ENCODE results near the gene ANP32A. TPM values are rescaled to one million over a fixed set of nuclear protein-coding genes. Genes with fewer than 3 reads are reported as not detected.
"Not testable (repeated sequence)": the region's sequence is repeated elsewhere in the genome, so short reads cannot be mapped to it uniquely, and the experiment has no call there.

Gene ANP32A
- total RNA-seq, 2 donors from 2014 or later, result 82.4 to 94.8 TPM

DNA sequence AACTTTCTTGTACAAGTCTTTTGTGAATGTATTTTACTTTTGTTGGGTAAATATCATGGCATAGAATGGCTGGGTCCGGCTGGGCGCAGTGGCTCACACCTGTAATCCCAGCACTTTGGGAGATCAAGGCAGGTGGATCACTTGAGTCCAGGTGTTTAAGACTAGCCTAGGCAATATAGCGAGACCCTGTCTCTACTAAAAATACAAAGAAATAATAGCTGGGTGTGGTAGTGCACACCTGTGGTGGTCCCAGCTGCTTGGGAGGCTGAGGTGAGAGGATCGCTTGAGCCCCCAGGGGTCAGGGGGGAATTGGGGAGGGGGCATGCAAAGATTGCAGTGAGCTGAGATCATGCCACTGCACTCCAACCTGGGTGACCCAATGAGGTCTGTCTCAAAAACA lies 52.9 kb downstream of the ANP32A start:
- DNase-seq (ENCODE audit: low spot score), result no peak
- intact Hi-C loops (cut with DNase I), result no loop called here

DNA sequence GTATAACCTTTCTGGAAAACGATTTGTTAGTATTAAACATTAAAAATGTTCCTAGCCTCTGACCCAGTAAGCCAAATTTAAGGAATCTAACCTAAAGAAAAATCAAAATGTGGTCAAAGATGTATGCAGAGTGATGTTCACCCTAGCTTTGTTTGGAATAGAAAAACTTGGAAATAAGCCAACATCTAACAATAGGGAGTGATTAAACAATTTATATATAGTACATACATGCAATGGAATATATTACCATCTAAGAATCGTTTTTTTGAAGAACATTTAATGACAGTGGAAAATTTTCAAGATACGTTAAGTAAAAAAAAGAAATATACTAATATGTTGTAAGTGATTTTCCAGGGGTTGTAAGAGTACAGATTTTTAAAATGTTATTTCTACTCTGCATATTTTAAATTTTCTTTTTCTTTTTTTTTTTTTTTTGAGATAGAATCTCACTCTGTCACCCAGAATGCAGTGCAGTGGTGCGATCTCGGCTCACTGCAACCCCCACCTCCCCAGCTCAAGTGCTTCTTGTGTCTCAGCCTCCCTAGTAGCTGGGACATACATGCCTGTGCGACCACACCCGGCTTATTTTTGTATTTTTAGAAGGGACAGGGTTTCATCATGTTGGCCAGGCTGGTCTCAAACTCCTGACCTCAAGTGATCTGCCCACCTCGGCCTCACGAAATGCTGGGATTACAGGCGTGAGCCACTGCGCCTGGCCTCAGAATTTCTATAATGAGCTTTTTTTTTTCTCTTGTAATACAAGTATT lies 54.9 kb downstream of the ANP32A start:
- no peak for DNase-seq (ENCODE audit: low spot score)

GRCh38 chr15:68764090-68764489 lies 56.6 kb downstream of the ANP32A start:
- no peak for DNase-seq (ENCODE audit: low spot score)
- intact Hi-C loops (cut with DNase I), result no loop called here

More for the DNA sequence above, 54.9 kb downstream of the ANP32A start:
- intact Hi-C loops (cut with DNase I), result no loop called here

- no peak for DNase-seq (ENCODE audit: low spot score)
Observed at GRCh38 chr15:68763063-68763462, 57.6 kb downstream of the ANP32A start.

GRCh38 chr15:68759982-68760579 lies 60.6 kb downstream of the ANP32A start:
- DNase-seq (ENCODE audit: low spot score); intact Hi-C loops (cut with DNase I): not testable (repeated sequence)

More at GRCh38 chr15:68763063-68763462, 57.6 kb downstream of the ANP32A start:
- intact Hi-C loops (cut with DNase I), result no loop called here

DNA sequence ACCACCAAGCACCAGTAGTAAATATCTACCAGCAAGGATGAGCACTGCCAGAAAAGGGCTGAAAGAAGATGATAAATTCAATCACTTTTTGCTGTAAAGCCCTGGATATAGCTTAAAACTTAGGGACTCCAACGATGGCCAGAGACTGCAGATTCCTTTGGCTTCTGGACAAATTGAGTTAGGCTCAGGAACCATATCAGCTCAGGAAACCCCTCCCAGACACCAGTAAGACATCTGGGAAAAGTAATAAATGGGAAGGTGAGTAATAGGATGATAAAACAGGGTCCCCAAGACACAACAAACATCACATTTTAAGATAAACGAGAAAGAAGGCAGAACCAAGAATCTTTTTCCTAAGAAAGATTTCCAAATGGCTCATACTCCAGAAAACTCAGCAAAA lies 65.0 kb downstream of the ANP32A start:
- intact Hi-C loops (cut with DNase I), result no loop called here
- DNase-seq (ENCODE audit: low spot score), result no peak

- no peak for DNase-seq (ENCODE audit: low spot score)
- intact Hi-C loops (cut with DNase I), result no loop called here
Observed at GRCh38 chr15:68751622-68752021, 69.1 kb downstream of the ANP32A start.

DNA sequence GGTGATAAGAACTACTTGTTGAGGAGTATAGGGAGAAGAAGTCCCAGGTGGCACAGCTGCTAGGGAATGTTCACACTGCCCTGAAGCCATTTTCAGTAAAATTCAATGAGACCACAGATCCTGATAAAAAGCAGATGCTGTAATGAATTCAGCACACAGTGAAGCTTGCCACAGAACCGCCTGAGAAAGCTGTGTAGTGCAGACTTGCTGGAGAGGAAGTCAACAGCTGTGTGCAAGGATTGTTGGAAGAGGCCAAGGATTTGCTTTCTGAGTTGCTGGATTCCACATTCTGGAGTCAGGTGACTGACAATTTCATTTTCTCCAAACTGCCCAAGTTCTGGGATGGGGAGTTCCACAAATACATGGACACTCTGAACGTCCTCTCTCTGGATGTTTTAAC lies 70.9 kb downstream of the ANP32A start:
- no peak for DNase-seq (ENCODE audit: low spot score)
- intact Hi-C loops (cut with DNase I), result loop anchor here in 1 of 2 donors (10.0 kb wide), 1 partner anchor 265 kb away; the partner anchor contains the start of gene NOX5

- no peak for DNase-seq (ENCODE audit: low spot score)
- intact Hi-C loops (cut with DNase I), result loop anchor here in 1 of 2 donors (10.0 kb wide), 1 partner anchor 265 kb away; the partner anchor contains the start of gene NOX5
Observed at GRCh38 chr15:68749365-68749764, 71.3 kb downstream of the ANP32A start.

DNA sequence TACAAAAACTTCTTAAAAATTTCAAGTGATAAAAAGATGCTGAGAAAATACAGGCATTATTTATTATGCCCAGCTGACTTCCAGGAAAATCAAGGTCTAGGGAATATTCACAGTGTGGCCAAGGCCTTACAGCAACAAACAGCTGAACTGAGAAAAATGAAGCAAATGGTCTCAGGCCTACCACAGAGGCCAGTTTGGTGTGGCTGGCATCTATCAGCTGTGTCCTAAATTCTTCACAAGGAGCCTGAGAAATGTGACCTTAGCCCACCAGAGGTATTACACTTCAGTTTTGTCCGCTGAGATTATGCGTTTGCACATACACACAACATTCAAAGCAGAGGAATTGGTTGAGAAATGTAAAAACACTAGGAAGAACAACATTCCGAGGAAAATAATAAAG lies 77.4 kb downstream of the ANP32A start:
- DNase-seq (ENCODE audit: low spot score), result no peak
- intact Hi-C loops (cut with DNase I), result loop anchor here in 1 of 2 donors (10.0 kb wide), 1 partner anchor 272 kb away; the partner anchor contains the start of gene NOX5

GRCh38 chr15:68739390-68740080 lies 81.2 kb downstream of the ANP32A start:
- no peak for DNase-seq (ENCODE audit: low spot score)
- intact Hi-C loops (cut with DNase I), result loop anchor here in 1 of 2 donors (10.0 kb wide), 1 partner anchor 275 kb away; the partner anchor contains the start of gene NOX5

DNA sequence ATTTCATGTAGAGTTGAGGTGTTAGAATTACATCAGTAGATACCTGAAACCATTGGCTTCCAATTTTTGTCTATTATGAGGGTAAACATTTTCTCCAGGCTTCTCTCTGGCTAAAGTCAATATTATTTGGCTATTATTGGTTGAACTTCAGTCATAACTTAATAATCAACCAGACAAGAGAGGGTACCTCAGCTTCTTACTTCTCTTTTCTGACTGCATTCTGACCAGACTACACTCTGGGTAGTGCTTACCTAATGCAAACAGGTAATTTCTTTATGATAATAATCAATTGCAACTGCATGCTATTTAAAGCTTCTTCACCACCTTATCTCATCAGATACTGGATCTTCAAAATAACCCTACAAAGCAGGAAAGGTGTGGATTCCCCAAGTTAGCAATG lies 85.1 kb downstream of the ANP32A start:
- intact Hi-C loops (cut with DNase I), result no loop called here
- no peak for DNase-seq (ENCODE audit: low spot score)

DNA sequence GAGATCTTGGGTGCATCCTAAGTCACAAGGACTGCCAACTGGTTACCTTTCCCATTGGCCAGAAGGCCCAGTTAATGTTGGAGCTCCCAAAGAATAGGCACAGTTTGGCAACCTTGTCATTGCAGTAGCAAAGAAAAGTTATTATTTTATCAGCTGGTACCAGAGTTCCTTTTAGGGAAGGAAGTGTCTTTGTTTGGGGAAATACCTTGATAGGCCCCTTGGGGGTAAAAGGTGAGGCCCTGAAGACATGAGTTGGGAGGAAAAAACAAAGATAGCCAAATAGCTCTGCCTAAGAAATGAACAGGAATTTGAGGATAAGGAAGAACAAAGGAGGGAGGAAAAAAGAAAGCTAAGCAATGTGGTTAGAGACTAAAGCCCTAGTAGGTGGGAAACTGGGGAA lies 85.8 kb downstream of the ANP32A start:
- intact Hi-C loops (cut with DNase I), result loop anchor here in 1 of 2 donors (5.0 kb wide), 1 partner anchor 142 kb away; no protein-coding TSS in a partner anchor
- no peak for DNase-seq (ENCODE audit: low spot score)

DNA sequence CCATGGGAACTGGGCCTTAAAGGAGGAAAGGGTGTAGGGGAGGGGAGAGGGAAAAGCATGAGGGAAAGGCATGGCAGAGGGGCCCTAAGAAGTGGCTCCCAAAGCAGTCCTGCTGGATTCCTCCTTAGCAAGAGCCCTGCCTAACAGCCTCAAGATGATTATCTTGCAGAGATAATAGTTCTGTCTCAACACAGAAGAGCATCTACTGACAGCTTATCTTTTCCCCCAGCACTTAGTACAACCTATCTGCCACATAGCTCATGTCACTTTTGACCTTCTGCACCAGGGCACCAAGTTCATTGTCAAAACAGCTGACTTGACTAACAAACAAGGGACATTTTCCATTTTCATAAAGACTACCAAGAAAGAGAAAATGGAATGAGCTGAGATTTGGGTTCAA lies 86.3 kb downstream of the ANP32A start:
- intact Hi-C loops (cut with DNase I), result loop anchor here in 1 of 2 donors (5.0 kb wide), 1 partner anchor 143 kb away; no protein-coding TSS in a partner anchor
- no peak for DNase-seq (ENCODE audit: low spot score)

GRCh38 chr15:68733666-68734065 lies 87.0 kb downstream of the ANP32A start:
- intact Hi-C loops (cut with DNase I), result loop anchor here in 1 of 2 donors (5.0 kb wide), 1 partner anchor 144 kb away; no protein-coding TSS in a partner anchor
- DNase-seq (ENCODE audit: low spot score), result no peak

- intact Hi-C loops (cut with DNase I), result loop anchor here in 1 of 2 donors (5.0 kb wide), 1 partner anchor 145 kb away; no protein-coding TSS in a partner anchor
- no peak for DNase-seq (ENCODE audit: low spot score)
Observed at GRCh38 chr15:68732451-68732850, 88.2 kb downstream of the ANP32A start.

DNA sequence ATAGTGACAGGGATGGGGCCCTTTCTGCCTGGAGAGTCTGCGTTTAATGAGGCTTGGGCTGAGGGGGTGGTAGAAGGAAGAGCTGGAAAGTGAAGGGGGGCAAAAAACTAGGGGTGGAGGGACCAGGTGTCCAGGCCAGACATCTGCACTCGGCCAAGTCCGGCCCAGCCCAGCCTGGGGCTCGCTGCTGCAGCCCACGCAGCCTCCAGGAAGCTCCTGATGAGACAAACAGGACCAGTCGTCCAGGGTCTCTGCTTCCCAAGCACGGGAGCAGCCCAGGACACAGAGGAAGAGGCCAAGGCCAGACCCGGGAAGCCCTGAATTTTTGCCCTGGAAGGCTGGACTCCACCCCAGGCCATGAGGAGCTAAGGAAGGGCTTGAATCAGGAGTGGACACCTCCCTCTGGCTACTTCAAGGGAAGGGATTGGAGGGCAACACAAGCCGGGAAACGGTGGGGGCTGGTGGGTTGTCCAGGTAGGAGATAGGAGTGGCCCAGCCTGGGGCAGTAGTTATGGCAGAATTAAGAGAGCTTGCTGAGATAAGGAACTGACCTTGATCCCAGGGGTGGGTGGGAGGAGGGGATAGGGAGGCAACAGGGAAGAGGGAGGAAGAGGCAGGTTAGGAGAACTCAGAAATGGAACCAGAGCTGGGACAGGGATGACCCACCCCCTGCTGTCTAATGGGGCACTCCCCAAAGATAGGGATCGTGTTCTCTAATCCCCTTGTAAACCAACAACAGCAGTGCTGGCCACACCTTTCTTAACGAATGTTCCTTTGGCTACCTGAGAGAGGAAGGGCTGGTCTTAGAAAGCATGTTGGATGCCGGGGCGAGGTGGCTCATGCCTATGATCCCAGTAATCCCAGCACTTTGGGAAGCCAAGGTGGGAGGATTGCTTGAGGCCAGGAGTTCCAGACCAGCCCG lies 89.5 kb downstream of the ANP32A start:
- DNase-seq (ENCODE audit: low spot score), result no peak
- intact Hi-C loops (cut with DNase I), result loop anchor here in 1 of 2 donors (5.0 kb wide), 1 partner anchor 146 kb away; no protein-coding TSS in a partner anchor

DNA sequence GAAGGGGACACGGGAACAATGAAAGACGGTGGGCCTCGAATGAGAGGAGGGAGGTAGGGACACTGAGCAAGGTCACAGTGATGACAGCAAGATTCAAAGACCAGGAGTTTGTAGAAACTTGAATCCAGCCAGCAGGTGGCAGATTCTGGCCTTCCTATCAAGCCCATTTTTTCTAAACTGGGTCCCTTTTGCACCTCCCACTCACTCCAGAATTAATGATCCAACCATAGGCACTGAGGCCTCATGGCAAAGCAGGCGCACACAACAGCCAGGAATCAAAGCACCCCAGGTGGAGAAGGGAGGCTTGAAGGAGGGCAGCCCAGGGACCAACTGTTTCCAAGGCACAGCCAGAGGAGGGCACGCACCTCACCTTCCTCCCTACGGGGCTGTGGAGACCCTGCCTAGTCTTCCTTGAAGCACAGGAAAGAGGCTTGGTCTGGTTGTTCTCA lies 90.2 kb downstream of the ANP32A start:
- intact Hi-C loops (cut with DNase I), result loop anchor here in 1 of 2 donors (5.0 kb wide), 1 partner anchor 147 kb away; no protein-coding TSS in a partner anchor
- no peak for DNase-seq (ENCODE audit: low spot score)

Data from posterior vena cava (tissue), 2 donors.